Chondrocyte (in vitro differentiated cells): ENCODE results near the gene WDR27. TPM values are rescaled to one million over a fixed set of nuclear protein-coding genes. Genes with fewer than 3 reads are reported as not detected.
A peak's percentile ranks its signal among the peaks of the same experiment; 100 is the strongest.

Source experiments
- DNase-seq: peaks from one replicate; pipeline ENCODE4 v3.0.0; 2021; ENCODE audit warnings: mixed read lengths, low spot score
- H3K27ac Mint-ChIP-seq: one replicate; pipeline ENCODE4 v1.8.0; 2021; ENCODE audit warnings: mild to moderate bottlenecking, moderate library complexity, mixed read lengths; ENCODE audit not compliant: unreplicated experiment
- H3K27me3 Mint-ChIP-seq: 2 replicates; pipeline ENCODE4 v1.8.0; 2021; ENCODE audit warnings: low read depth, mixed read lengths
- H3K36me3 Mint-ChIP-seq: 2 replicates; pipeline ENCODE4 v1.8.0; 2021; ENCODE audit warnings: low read depth, mixed read lengths
- H3K4me1 Mint-ChIP-seq: 2 replicates; pipeline ENCODE4 v1.8.0; 2021; ENCODE audit warnings: low read depth, mild to moderate bottlenecking, mixed read lengths
- H3K4me3 Mint-ChIP-seq: one replicate; pipeline ENCODE4 v1.8.0; 2021; ENCODE audit warnings: mild to moderate bottlenecking, moderate library complexity, mixed read lengths; ENCODE audit not compliant: unreplicated experiment
- H3K9me3 Mint-ChIP-seq: 2 replicates; pipeline ENCODE4 v1.8.0; 2021; ENCODE audit warnings: low read depth, mixed read lengths
- total RNA-seq: library from RNA; stranded (reverse); gene quantifications from 3 replicates; pipeline ENCODE4 v1.2.1, GENCODE V29; 2021
- TF ChIP-seq, protein P1 (sequence below): fragments of 200-600 bp; sonication (generic); IDR thresholded peaks from 2 replicates; pipeline ENCODE4 v1.5.0; 2021; ENCODE audit warnings: antibody characterized with exemption, mild to moderate bottlenecking, moderate library complexity

The WDR27 gene
- total RNA-seq, 1 donor from 2014 or later: 24.9 TPM

DNA sequence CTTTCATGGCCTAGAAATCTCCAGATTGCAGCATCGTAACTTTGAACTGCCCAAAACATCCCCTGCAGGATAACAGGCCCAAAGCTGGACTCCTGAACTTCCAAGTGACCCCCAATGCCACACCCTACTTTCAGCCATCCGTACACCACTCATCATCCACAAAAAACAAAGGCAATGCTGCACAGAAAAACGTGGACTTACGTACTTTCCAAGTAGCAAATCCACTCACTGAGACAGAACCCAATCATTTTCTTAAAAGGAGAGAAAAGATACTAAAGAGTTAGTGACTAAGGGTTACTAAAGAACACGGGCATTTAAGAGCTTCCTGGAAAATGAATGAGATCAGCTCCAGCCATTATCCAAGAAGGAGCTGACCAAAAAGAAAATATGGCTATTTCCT is 211.0 kb downstream of the WDR27 start:
- TF ChIP-seq, protein P1, sequence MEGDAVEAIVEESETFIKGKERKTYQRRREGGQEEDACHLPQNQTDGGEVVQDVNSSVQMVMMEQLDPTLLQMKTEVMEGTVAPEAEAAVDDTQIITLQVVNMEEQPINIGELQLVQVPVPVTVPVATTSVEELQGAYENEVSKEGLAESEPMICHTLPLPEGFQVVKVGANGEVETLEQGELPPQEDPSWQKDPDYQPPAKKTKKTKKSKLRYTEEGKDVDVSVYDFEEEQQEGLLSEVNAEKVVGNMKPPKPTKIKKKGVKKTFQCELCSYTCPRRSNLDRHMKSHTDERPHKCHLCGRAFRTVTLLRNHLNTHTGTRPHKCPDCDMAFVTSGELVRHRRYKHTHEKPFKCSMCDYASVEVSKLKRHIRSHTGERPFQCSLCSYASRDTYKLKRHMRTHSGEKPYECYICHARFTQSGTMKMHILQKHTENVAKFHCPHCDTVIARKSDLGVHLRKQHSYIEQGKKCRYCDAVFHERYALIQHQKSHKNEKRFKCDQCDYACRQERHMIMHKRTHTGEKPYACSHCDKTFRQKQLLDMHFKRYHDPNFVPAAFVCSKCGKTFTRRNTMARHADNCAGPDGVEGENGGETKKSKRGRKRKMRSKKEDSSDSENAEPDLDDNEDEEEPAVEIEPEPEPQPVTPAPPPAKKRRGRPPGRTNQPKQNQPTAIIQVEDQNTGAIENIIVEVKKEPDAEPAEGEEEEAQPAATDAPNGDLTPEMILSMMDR: no peak
- peaks cover 2% of the 10 kb centered on the region for H3K36me3 Mint-ChIP-seq
- DNase-seq: no peak
- no peaks in the 10 kb centered on the region for H3K27me3 Mint-ChIP-seq
- H3K9me3 Mint-ChIP-seq: peaks cover 4% of the 10 kb centered on the region
- no peak overlapping the region for H3K4me3 Mint-ChIP-seq
- H3K4me1 Mint-ChIP-seq: peaks cover 15% of the 10 kb centered on the region
- H3K27ac Mint-ChIP-seq: no peak overlapping the region

DNA sequence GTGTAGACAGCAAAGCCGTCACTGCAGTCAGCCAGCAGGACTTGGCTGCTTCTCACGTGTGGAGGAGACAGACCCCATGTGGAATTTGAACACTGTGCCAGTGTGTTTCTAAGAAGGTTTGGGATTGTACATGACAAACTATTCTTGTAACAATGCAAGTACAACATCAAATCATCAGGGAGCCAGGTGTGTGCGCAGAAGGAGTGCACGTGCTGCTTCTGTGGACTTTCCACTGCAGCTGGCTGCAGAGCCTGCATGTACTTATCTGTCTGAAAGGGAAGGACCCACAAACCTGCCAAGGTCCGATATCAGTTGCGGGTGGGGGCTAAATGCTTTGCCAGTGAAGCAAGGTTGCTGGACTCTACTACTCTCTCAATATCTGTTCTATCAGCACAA is 211.6 kb downstream of the WDR27 start:
- Mint-ChIP-seq H3K9me3 (peaks cover 7% of the 10 kb centered on the region), H3K4me3 (no peak overlapping the region), H3K27ac (no peak overlapping the region), H3K4me1 (peaks cover 15% of the 10 kb centered on the region), H3K36me3 (peaks cover 4% of the 10 kb centered on the region), H3K27me3 (no peaks in the 10 kb centered on the region)
- no peak for DNase-seq
- TF ChIP-seq, protein P1: no peak

DNA sequence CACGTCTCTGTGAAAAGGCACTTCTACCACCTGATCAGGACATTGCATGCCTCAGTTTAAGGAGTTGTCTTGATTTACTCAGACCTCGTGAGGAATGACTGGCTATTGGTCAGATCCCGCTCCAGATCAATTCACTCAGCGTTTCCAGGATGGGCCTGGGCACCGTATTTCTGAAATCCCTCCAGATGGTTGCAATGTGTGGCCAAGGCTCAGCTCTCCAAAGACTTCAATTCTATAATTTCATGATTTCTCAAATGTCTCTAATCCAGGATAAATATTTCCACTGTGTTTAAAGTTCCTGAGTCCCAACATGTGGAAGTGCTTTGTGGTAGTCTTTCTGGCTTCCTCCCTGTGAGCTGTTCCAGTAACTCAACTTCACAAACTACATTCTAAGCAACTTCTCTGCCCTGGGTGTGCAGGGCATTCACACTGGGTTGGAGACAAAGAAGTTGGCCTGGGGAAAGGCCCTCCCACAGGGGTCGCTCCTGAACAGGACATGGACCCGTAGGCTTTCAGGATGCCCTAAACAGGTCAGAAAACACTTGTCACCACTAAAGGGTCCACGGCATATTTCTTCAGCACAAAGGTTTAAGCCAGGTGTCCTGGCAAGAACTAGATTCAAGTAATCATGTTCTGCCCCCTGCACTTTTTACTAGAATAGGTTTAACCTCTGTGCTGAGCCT is 212.1 kb downstream of the WDR27 start:
- Mint-ChIP-seq H3K27ac (no peak overlapping the region), H3K4me3 (no peak overlapping the region), H3K36me3 (peaks cover 9% of the 10 kb centered on the region), H3K9me3 (peaks cover 13% of the 10 kb centered on the region), H3K4me1 (peaks cover 15% of the 10 kb centered on the region), H3K27me3 (no peaks in the 10 kb centered on the region)
- TF ChIP-seq, protein P1: no peak
- DNase-seq: no peak

DNA sequence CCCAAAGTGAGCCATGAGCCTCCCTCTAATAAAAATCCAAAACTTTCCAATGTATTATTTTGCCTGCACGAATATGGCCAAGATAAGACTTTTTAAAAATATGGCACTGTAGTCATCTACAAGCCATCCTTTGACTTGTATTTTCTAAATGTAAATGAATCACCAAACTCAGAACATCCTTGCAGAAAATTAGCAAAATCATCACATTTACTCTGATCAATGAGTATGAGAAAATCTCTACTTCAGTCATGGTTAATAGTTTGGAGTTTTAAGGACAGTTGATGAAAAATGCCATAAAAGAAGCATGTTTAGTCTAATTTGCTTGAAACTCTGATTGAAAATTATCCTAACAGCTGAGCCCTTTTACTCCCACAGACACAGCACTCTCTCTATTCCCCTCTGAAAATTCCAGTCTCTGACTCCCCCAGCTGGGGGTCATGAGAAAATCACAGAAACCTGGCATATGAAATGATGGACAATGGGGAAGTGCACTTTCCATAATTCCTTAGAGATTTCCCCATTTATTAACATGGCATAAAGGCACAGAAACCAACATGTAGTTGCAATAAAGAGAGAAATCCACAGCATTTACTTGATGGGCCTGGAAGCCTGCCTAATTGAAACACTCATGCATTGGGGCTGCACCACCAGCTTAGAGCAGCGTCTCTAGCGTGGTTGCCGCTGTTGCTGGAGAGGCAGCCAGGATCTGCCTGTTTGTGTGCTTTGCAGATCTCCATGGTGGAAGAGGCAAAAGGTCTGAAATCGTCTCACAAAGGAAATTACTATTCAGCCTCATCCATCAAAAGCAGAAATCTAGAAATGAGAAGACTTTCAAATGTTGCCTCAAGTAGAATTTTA is 214.0 kb downstream of the WDR27 start:
- Mint-ChIP-seq H3K4me1 (peaks cover 15% of the 10 kb centered on the region), H3K27me3 (no peaks in the 10 kb centered on the region), H3K27ac (no peak overlapping the region), H3K9me3 (peaks cover 26% of the 10 kb centered on the region), H3K4me3 (no peak overlapping the region), H3K36me3 (peaks cover 16% of the 10 kb centered on the region)
- TF ChIP-seq, protein P1: peak; percentile 76
- no peak for DNase-seq

DNA sequence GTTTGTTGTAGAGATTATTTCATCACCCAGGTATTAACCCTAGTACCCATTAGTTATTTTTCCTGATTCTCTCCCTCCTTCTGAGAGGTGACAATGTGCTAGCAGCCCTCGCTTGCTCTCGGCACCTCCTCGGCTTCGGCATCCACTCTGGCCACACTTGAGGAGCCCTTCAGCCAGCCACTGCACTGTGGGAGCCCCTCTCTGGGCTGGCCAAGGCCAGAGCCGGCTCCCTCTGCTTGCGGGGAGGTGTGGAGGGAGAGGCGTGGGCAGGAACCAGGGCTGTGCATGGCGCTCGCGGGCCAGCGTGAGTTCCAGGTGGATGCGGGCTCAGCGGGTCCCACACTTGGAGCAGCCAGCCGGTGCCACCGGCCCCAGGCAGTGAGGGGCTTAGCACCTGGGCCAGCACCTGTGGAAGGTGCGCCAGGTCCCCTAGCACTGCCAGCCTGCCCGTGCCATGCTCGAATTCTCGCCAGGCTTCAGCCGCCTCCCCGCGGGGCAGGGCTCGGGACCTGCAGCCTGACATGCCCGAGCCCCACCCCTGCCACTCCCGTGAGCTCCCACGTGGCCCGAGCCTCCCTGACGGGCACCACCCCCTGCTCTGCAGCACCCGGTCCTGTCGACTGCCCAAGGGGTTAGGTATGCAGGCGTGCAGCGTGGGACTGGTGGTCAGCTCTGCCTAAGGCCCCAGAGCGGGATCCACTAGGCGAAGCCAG is 221.9 kb downstream of the WDR27 start:
- no peak for DNase-seq
- Mint-ChIP-seq H3K9me3 (peaks cover 43% of the 10 kb centered on the region), H3K27ac (no peak overlapping the region), H3K4me1 (no peaks in the 10 kb centered on the region), H3K36me3 (peaks cover 22% of the 10 kb centered on the region), H3K4me3 (no peak overlapping the region), H3K27me3 (no peaks in the 10 kb centered on the region)
- TF ChIP-seq, protein P1: no peak
